ENCODE results near the gene NGEF. TPM values are rescaled to one million over a fixed set of nuclear protein-coding genes. Genes with fewer than 3 reads are reported as not detected.
"Not testable (repeated sequence)": the region's sequence is repeated elsewhere in the genome, so short reads cannot be mapped to it uniquely, and the experiment has no call there.

Gene NGEF
- total and polyA plus RNA-seq, 5 donors from 2014 or later, result 0.21 TPM; not detected in 4

GRCh38 chr2:232908695-232909094 lies 104.4 kb downstream of the NGEF start:
- no peak overlapping the region for H3K27ac ChIP-seq (ENCODE audit: insufficient read depth, low read length, poor library complexity, severe bottlenecking)
- H3K4me1 ChIP-seq (ENCODE audit: control insufficient read depth, insufficient read depth, low read length, poor library complexity, severe bottlenecking), result no peaks in the 10 kb centered on the region
- no peaks in the 10 kb centered on the region for H3K36me3 ChIP-seq (ENCODE audit: control insufficient read depth, insufficient read depth, low read length)
- no peaks in the 10 kb centered on the region for H3K36me3 Mint-ChIP-seq
- H3K27ac Mint-ChIP-seq, result no peak overlapping the region
- ATAC-seq (ENCODE audit: low read depth in 2 of 2) (no peak), DNase-seq (no peak)
- peaks cover 15% of the 10 kb centered on the region in 2 experiments for H3K9me3 ChIP-seq (ENCODE audit: control insufficient read depth in 2 of 2, low read length in 2 of 2)
- H3K4me3 Mint-ChIP-seq, result no peak overlapping the region
- H3K27me3 ChIP-seq (ENCODE audit: control insufficient read depth, insufficient read depth, low read length), result peaks cover 3% of the 10 kb centered on the region
- H3K27me3 Mint-ChIP-seq, result peaks cover 25% of the 10 kb centered on the region
- H3K4me3 ChIP-seq (ENCODE audit: low read depth, low read length), result no peak overlapping the region
- no peaks in the 10 kb centered on the region for H3K4me1 Mint-ChIP-seq
- peaks cover 3 to 15% (median 12%) of the 10 kb centered on the region in 7 donors for H3K9me3 Mint-ChIP-seq

GRCh38 chr2:232907718-232908085 lies 105.4 kb downstream of the NGEF start:
- not testable (repeated sequence) for H3K27ac ChIP-seq (ENCODE audit: insufficient read depth, low read length, poor library complexity, severe bottlenecking); H3K27ac Mint-ChIP-seq

GRCh38 chr2:232906867-232907717 lies 106.0 kb downstream of the NGEF start:
- not testable (repeated sequence) for DNase-seq

More at GRCh38 chr2:232907718-232908085, 105.4 kb downstream of the NGEF start:
- H3K27me3 ChIP-seq (ENCODE audit: control insufficient read depth, insufficient read depth, low read length); H3K4me3 ChIP-seq (ENCODE audit: low read depth, low read length); H3K4me1 ChIP-seq (ENCODE audit: control insufficient read depth, insufficient read depth, low read length, poor library complexity, severe bottlenecking); ATAC-seq (ENCODE audit: low read depth in 2 of 2); H3K4me3 Mint-ChIP-seq; DNase-seq; H3K36me3 Mint-ChIP-seq; H3K36me3 ChIP-seq (ENCODE audit: control insufficient read depth, insufficient read depth, low read length); H3K4me1 Mint-ChIP-seq: not testable (repeated sequence)
- peaks cover 15% of the 10 kb centered on the region in 2 experiments for H3K9me3 ChIP-seq (ENCODE audit: control insufficient read depth in 2 of 2, low read length in 2 of 2)
- peaks cover 0 to 12% (median 9%) of the 10 kb centered on the region in 7 donors for H3K9me3 Mint-ChIP-seq
- peaks cover 25% of the 10 kb centered on the region for H3K27me3 Mint-ChIP-seq

GRCh38 chr2:232903989-232904388 lies 109.1 kb downstream of the NGEF start:
- no peaks in the 10 kb centered on the region for H3K4me1 Mint-ChIP-seq
- no peaks in the 10 kb centered on the region for H3K9me3 ChIP-seq (ENCODE audit: control insufficient read depth in 2 of 2, low read length in 2 of 2)
- ATAC-seq (ENCODE audit: low read depth in 2 of 2), result no peak

More at GRCh38 chr2:232906867-232907717, 106.0 kb downstream of the NGEF start:
- peaks cover 10 to 11% of the 10 kb centered on the region in 2 experiments for H3K9me3 ChIP-seq (ENCODE audit: control insufficient read depth in 2 of 2, low read length in 2 of 2)
- H3K4me1 ChIP-seq (ENCODE audit: control insufficient read depth, insufficient read depth, low read length, poor library complexity, severe bottlenecking); H3K27ac Mint-ChIP-seq; H3K36me3 ChIP-seq (ENCODE audit: control insufficient read depth, insufficient read depth, low read length); H3K27me3 ChIP-seq (ENCODE audit: control insufficient read depth, insufficient read depth, low read length); ATAC-seq (ENCODE audit: low read depth in 2 of 2); H3K4me3 ChIP-seq (ENCODE audit: low read depth, low read length); H3K27ac ChIP-seq (ENCODE audit: insufficient read depth, low read length, poor library complexity, severe bottlenecking); H3K4me3 Mint-ChIP-seq; H3K4me1 Mint-ChIP-seq; H3K36me3 Mint-ChIP-seq: not testable (repeated sequence)
- Mint-ChIP-seq H3K9me3 (peaks cover 0 to 12% (median 5%) of the 10 kb centered on the region in 7 donors), H3K27me3 (peaks cover 22% of the 10 kb centered on the region)

GRCh38 chr2:232901736-232902578 lies 111.1 kb downstream of the NGEF start:
- DNase-seq, result no peak

More at GRCh38 chr2:232903989-232904388, 109.1 kb downstream of the NGEF start:
- Histone ChIP-seq H3K4me1 (ENCODE audit: control insufficient read depth, insufficient read depth, low read length, poor library complexity, severe bottlenecking) (no peaks in the 10 kb centered on the region), H3K4me3 (ENCODE audit: low read depth, low read length) (no peak overlapping the region), H3K36me3 (ENCODE audit: control insufficient read depth, insufficient read depth, low read length) (no peaks in the 10 kb centered on the region), H3K27me3 (ENCODE audit: control insufficient read depth, insufficient read depth, low read length) (no peaks in the 10 kb centered on the region), H3K27ac (ENCODE audit: insufficient read depth, low read length, poor library complexity, severe bottlenecking) (no peak overlapping the region)
- DNase-seq, result no peak
- peaks cover 7% of the 10 kb centered on the region for H3K27me3 Mint-ChIP-seq
- H3K4me3 Mint-ChIP-seq, result no peak overlapping the region
- H3K27ac Mint-ChIP-seq, result no peak overlapping the region
- no peaks in the 10 kb centered on the region for H3K36me3 Mint-ChIP-seq
- H3K9me3 Mint-ChIP-seq, result no peaks in the 10 kb centered on the region

GRCh38 chr2:232900811-232901735 lies 112.0 kb downstream of the NGEF start:
- no peak overlapping the region for H3K4me3 ChIP-seq (ENCODE audit: low read depth, low read length)
- Mint-ChIP-seq H3K4me3 (no peak overlapping the region), H3K9me3 (no peaks in the 10 kb centered on the region), H3K27me3 (no peaks in the 10 kb centered on the region), H3K36me3 (no peaks in the 10 kb centered on the region), H3K4me1 (no peaks in the 10 kb centered on the region), H3K27ac (no peak overlapping the region)
- H3K4me1 ChIP-seq (ENCODE audit: control insufficient read depth, insufficient read depth, low read length, poor library complexity, severe bottlenecking), result no peaks in the 10 kb centered on the region
- H3K9me3 ChIP-seq (ENCODE audit: control insufficient read depth in 2 of 2, low read length in 2 of 2), result no peaks in the 10 kb centered on the region
- H3K27ac ChIP-seq (ENCODE audit: insufficient read depth, low read length, poor library complexity, severe bottlenecking), result no peak overlapping the region
- DNase-seq (no peak), ATAC-seq (ENCODE audit: low read depth in 2 of 2) (no peak)
- no peaks in the 10 kb centered on the region for H3K36me3 ChIP-seq (ENCODE audit: control insufficient read depth, insufficient read depth, low read length)
- H3K27me3 ChIP-seq (ENCODE audit: control insufficient read depth, insufficient read depth, low read length), result no peaks in the 10 kb centered on the region

More at GRCh38 chr2:232901736-232902578, 111.1 kb downstream of the NGEF start:
- H3K27me3 ChIP-seq (ENCODE audit: control insufficient read depth, insufficient read depth, low read length), result no peaks in the 10 kb centered on the region
- no peaks in the 10 kb centered on the region for H3K27me3 Mint-ChIP-seq
- H3K4me1 ChIP-seq (ENCODE audit: control insufficient read depth, insufficient read depth, low read length, poor library complexity, severe bottlenecking), result no peaks in the 10 kb centered on the region
- no peak overlapping the region for H3K27ac ChIP-seq (ENCODE audit: insufficient read depth, low read length, poor library complexity, severe bottlenecking)
- ATAC-seq (ENCODE audit: low read depth in 2 of 2), result no peak
- no peak overlapping the region for H3K4me3 ChIP-seq (ENCODE audit: low read depth, low read length)
- no peak overlapping the region for H3K4me3 Mint-ChIP-seq
- H3K36me3 ChIP-seq (ENCODE audit: control insufficient read depth, insufficient read depth, low read length), result no peaks in the 10 kb centered on the region
- H3K9me3 Mint-ChIP-seq, result no peaks in the 10 kb centered on the region
- H3K4me1 Mint-ChIP-seq, result no peaks in the 10 kb centered on the region
- H3K36me3 Mint-ChIP-seq, result no peaks in the 10 kb centered on the region
- no peaks in the 10 kb centered on the region for H3K9me3 ChIP-seq (ENCODE audit: control insufficient read depth in 2 of 2, low read length in 2 of 2)
- H3K27ac Mint-ChIP-seq, result no peak overlapping the region
